Fibroblast of skin of scalp (primary cell): ENCODE data around the gene CENPF.
"Not testable (repeated sequence)": the region's sequence is repeated elsewhere in the genome, so short reads cannot be mapped to it uniquely, and the experiment has no call there.

Source experiments
- DNase-seq: peaks from one replicate; pipeline ENCODE4 v3.0.0-alpha.2; 2013

The CENPF gene

DNA sequence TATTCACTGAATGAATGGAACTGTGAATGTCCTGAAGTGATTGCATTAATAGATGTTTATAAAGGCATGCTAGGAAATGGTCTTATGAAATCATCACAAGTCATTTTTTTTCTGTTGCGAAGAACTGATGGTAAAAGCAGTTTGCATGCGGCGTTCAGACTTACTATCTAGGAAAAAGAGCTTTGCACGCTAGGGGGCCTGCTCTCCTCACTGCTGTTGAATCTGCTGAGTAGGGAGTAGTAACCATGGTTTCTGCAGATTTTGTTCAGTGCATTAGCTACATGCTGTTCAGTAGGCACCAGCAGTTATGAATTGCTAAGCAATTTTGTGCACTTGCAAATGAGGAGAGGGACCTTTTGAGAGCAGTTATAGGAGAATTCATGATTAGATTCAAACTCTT is 57.9 kb downstream of the CENPF start:
- DNase-seq = peak; percentile 91

DNA sequence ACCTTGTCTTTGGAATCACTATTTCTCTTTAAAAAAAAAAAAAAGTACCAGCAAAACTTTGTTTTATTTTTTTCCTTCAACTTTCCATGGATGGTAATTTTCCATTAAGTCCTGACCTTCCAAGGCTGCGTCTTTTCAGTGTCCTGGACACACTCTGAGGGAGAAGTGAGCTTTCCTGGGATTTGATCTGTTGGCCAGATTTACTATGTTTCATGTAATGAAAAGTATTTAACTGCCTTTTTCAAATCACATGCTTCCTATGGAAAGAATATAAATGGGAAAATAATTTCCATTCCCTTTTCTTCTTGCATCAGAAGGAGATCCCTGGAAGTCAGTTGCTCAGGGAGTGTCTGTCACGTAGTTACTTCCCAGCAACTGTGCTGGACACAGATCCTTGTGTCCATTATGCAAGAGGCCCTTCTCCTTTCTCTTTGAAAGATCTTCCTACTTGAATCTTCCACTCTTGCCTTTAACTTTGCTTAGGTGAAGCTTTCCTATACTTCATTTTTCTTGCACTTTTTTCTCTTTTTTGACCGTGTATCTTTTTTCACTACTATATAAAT is 59.3 kb downstream of the CENPF start:
- no peak for DNase-seq

DNA sequence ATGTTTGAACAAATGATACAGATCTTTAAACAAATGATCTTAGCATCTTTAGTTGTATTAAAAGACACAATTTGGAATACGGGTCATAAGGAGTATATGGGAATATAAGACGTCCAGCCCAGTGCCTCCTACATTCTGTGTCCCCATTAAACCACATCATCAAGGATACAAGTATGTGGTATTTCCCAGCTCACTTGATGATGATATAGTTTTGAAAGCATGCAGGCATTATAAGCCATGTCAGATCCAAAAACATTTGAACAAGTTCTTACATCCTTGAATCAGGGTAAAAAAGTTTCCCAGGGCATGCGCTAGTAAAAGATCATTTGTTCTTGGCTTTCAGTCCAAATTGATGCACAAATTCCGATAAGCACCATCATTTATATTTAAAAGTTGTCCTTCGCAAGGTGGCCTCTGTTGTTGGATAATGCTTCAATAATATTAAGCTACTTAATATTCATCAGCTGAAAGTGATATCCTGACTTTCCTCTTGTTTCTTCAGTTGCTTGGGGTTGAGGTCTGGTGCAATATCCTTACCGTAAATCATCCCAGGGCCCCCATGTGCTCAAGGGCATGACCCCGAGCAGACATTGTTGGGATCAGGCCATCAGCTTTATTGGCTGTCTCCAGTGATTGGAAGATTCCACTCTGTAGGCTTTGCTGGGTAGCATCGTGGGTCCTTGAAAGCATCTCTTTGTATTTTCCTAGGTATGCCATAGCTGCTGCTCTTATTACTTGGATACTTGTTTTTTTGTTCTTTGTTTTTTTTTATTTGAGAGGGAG is 61.8 kb downstream of the CENPF start:
- peak; percentile 68 for DNase-seq

DNA sequence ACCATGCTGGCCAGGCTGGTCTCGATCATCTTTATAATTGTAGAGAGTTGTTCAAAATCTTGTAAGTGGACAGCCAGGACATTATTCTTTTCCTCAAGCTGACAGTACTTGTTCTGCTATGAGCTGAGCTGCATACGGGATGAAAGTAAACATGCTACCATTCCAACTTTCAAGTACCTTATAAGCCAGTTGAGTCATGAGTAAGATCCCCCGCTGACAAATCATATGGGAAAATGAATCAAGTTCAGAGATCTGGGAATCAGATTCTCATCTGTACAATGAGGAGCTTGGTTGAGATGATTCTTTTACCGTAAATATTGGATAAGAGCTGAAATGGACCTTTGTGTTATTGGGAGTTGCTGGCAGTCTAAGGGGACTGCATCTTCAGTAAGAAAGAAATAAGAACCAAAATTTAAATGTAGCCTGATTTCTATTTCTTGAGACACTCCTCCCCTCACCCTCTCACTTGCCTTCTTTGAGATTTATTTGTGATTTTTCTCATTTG is 62.7 kb downstream of the CENPF start:
- DNase-seq = peak; percentile 20

DNA sequence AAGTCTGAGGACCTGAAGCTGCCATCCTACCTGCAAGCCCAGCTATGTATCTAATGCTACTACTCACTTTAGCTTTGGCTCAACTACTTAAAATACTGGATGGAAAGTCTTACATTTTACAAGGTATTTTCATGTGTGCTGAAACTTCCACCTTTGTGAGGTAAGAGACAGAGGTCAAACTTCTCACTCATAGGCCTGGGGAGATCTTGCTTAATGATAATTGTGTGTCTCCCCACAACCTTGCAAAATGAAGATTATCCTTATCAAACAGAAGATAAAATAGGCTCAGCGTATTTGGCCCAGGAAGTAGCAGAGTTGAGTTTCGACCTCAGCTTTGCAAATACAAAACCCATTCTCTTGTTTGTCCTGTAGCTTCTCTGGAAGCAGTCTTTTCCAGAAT is 63.7 kb downstream of the CENPF start:
- DNase-seq = no peak

DNA sequence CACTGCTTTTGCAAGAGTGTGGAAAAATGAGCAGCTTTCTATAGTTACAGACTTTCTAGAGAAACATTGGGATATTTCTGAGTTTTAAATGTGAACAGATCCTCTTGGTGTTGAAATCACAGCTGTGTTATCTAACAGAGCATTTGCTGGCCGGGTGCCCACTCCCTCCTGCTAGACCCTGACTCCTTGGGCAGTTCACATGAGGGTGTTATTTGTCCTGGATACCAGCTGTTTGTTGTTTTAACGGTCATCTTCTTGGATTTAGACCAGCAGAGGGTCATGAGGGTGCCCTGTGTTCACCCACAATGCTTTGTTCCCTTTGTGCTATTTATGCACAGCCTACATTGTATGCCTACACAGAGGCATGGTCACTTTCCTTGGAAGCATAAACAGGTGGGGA is 67.1 kb downstream of the CENPF start:
- peak; percentile 29 for DNase-seq

DNA sequence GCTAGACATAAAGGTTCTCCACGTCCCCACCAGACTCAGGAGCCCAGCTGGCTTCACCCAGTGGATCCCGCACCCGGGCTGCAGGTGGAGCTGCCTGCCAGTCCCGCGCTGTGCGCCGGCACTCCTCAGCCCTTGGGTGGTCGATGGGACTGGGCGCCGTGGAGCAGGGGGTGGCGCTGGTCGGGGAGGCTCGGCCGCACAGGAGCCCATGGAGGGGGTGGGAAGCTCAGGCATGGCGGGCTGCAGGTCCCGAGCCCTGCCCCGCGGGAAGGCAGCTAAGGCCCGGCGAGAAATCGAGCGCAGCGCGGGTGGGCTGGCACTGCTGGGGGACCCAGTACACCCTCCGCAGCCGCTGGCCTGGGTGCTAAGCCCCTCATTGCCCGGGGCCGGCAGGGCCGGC is 70.0 kb downstream of the CENPF start:
- not testable (repeated sequence) for DNase-seq

DNA sequence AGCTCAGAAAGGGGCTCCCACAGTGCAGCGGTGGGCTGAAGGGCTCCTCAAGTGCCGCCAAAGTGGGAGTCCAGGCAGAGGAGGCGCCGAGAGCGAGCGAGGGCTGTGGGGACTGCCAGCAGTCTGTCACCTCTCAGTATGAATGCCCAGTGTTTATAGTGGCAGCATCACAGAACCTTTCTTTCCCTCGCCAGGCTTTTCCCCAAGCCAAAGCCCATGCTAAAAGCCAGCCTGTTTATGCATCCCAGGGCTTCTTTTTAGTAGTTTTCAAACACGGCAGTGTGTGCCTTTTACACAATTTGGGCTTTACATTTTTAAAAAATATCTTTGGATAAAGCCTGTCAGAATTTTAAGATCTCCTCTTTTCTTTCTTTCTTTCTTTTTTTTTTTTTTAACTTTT is 70.6 kb downstream of the CENPF start:
- DNase-seq = no peak

DNA sequence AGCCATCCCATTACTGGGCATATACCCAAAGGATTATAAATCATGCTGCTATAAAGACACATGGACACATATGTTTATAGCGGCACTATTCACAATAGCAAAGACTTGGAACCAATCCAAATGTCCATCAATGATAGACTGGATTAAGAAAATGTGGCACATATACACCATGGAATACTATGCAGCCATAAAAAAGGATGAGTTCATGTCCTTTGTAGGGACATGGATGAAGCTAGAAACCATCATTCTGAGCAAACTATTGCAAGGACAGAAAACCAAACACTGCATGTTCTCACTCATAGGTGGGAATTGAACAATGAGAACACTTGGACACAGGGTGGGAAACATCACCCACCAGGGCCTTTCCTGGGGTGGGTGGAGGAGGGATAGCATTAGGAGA is 72.5 kb downstream of the CENPF start:
- DNase-seq = not testable (repeated sequence)

DNA sequence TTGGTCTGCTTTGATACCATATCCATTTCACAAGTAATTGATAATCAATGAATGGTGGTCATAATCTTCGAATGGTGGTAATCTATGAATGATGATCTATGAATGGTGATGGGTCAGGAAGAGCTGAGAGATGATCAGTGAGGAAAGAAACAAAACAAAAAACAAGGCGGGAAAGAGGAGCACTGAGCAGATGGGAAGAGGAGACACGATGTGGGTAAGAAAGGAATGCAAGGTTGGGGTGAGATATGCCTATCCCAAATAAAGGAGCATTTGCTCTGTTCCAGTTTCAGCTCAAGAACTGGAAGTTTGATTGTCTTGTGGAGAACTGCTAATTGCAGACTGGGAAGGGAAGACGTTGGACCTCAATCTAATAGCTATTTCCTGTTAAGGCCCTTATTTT is 73.8 kb downstream of the CENPF start:
- no peak for DNase-seq

DNA sequence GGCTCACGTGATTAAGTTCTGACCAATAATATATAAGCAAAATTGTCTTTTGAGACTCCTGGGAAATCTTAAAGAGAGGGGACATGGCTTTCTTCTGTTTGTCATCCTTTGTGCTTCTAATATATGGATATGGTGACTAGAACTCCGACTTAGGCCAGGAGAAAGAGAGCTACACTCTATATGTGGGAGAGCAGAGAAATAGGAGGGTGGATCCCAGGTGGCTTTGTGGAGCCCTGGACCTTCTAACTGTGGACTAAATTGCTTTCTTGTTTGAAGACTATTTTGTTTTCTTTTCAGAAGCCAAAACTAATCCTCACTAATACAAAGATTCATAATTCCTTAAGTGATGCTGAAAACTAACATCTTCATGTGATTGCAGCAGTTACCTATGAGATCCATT is 75.0 kb downstream of the CENPF start:
- no peak for DNase-seq

DNA sequence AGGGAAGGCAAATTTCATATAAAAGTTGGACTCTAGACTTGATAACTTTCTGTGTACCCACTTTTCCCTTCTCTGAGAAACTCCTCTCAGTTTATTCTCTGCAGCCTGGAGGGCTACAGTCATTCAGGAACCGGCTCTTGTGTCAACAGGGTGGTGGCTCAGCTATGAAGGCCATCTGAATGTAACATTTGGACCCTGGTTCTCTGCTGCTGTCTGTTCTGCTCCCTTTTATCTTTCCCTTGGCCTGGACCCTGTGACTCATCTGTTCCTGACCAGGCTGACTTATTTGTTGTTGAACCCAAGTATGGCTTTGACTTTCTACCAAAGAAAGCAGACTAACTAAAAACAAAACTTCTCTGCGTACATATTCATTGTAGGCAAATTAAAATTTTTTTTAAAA is 75.4 kb downstream of the CENPF start:
- DNase-seq = peak; percentile 38

DNA sequence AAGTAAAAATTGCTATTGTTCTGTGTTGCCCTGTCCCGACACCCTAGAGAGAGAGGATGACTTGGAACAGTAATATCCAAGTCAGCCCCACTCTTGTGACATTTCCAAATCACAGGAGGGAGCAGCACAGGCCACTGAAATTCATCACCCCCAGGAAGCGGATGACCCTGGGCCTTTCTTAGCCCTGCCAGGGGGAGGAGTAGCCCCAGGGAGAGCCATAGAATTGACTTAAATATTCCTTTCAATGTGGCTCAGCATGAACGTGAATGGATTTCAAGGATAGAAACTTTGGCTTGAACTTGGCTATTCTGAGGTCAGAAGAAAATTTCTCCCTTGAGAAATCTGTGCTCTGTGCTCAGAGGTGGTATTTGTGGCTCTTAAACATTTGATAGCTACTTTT is 80.6 kb downstream of the CENPF start:
- peak; percentile 12 for DNase-seq

DNA sequence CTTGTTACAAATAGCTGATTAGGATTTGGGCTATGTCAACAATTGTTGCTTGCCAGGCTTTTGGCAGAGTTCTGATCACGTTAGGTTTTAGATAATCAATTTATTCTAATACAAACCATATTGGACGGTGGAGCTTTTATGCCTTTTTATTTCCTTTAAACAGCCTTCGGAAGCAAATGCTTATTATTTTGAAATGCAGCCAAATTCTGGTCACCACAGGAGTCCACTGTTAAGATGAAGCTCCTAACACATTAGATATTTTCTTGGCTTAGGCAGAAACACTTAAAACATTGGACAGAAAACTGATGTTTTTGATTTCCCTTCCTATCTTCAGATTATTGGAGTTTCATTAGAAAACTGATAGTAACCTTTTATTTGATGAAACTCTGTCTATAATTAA is 82.9 kb downstream of the CENPF start:
- DNase-seq = peak; percentile 61

DNA sequence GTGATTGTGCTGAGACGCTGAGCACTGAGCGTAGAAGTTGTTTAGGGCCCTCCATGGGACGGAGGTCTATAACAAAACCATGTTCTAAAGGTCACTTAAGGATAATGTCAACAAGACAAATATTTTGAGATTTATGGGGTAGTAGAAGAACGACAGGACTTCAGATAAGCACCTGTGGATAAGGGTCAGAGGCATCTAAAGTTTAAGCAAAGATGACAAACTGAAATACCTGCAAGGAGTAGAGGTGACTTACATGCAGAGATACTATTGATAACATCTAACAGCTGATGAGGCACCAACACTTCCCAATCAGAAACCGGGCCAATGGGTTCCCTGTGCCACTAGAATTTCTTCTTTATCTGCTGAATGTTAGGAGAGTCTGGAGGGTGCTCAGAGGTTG is 83.5 kb downstream of the CENPF start:
- DNase-seq = no peak

DNA sequence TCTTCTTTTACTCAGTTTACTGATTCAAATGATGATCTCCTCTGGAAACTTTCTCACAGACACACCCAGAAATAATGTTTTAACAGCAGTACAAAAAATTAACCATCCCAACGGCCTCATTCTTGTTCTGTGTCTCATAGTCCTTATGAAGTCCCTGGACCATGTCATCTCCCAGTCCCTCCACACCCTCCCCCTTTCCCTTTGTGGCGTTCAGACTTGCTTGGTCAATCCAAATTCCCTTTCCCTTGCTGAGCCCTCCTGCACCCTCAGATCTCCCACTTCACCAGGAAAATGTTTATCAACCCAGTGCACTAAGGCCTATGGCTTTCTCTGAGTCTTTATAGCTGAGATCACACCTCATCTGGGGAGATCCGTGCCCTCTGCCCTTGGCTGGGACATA is 85.9 kb downstream of the CENPF start:
- peak; percentile 39 for DNase-seq

DNA sequence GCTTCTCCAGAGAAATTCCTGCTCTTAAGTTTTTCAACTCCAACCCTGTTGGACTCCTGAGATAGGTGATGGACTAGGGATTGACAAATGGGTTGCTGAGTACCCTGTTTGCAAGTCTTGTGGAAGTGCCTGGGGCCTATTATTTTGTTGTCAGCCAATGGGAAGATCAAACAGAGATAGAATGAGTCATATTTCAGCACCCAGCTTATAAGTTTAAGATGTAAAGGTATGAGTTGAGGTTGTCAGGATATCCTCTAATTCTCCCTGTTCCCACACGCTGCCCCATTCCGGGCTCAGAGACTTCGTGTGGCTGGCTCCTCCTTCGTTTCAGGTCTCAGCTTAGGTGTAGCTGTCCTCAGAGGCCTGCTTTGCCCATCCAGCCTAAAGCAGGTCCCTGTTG is 91.8 kb downstream of the CENPF start:
- DNase-seq = no peak

DNA sequence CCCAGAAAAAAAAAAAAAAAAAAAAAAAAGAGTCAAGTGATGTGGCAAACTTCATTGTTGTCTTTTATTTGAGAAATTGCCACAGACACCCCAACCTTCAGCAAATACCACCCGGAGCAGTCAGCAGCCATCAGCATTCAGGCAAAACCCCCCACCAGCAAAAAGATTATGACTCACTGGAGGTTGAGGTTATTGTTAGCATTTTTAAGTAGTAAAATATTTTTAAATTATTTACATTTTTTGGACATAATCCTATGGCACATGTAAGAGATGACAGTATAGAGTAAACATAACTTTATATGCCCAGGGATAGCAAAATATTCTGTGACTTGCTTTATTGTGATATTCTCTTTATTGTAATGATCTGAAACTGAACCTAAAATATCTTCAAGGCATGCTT is 95.6 kb downstream of the CENPF start:
- peak; percentile 90 for DNase-seq

DNA sequence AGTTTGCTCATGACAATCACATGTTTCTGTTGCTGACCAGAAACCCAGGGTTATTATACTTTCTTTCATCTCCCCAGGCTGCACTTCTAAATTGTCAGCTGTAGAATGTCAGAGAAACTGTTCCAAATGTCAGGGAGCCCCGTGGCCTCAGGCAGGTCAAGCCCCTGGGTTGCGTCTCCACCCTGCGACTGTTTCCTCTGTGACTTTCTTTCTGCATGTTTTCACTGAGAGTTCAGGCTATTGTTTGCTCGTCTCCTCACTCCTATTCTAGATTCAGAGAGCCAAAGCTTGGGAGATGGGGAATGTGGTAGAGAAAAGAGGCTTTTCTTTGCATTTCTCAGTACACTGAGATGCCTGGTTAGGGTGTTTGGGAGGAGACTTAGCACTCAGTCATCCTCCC is 97.4 kb downstream of the CENPF start:
- DNase-seq = no peak

DNA sequence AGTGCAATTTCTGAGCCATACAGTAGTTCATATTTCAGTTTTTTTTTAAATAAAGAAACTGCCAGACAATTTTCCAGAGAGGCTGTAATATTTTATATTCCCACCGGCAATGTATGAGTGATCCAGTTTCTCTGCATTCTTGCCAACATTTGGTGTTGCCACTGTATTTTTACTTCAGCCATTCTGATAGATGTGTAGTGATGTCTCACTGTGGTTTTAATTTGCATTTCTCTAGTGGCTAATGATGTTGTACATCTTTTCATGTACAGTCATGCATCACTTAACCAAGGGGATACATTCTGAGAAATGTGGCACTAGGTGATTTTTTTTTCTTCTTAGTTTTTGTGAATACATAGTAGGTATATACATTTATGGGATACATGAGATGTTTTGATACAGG is 99.6 kb downstream of the CENPF start:
- DNase-seq = peak; percentile 76

DNA sequence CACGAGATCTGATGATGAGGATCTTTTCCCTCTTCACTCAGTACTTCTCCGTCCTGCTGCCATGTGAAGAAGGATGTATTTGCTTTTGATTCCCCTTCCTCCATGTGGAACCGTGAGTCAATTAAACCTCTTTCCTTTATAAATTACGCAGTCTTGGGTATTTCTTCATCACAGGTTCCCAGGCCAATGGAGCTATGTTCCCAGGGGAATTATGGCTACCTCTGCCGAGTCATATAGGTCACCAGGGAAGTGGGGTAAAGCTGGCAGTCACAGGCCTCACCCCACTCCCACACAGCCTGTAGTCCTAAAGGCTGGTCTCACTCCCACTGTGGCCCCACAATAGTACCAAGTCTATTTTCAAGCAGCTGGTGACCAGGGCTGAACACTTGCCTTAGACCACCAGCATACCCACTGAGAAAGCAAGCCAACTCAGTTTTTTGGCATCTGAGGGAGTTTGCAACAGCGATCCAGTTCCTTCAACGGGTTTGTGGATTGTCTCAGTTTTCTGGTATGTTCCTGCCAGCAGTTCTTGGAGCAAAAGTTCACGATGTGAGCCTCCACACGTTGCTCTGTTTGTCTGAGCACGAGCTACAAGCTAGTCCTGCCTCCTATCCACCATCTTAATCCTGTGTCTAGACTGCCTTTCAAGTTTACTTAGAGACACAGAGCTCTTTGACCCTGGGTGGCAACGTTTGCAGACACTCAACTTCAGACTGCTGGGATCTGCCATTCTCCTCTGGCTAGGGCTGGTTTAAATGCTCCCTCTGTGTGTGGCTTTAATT is 104.5 kb downstream of the CENPF start:
- DNase-seq = peak; percentile 85

DNA sequence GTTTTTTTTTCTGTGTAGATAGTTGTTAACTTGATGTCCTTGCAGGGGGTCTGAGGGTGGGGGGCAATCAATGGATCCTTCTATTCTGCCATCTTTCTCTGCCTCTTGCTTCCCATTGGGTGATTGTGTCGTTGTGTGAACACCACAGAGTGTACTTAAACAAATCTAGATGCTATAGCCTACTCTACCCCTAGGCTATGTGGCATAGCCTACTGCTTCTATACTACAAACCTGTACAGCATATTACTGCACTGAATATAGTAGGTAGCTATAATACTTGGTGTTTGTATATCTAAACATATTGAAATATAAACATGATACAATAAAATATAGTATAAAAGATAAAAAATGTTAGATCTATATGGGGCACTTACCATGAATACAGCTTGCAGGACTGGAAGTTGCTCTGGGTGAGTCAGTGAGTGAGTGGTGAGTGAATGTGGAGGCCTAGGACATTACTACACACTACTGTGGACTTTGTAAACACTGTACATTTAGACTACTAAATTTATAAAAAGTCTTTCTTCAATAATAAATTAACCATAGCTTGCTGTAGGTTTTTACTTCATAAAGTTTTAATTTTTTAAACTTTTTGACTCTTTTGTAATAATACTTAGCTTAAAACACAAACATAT is 105.4 kb downstream of the CENPF start:
- peak; percentile 37 for DNase-seq

DNA sequence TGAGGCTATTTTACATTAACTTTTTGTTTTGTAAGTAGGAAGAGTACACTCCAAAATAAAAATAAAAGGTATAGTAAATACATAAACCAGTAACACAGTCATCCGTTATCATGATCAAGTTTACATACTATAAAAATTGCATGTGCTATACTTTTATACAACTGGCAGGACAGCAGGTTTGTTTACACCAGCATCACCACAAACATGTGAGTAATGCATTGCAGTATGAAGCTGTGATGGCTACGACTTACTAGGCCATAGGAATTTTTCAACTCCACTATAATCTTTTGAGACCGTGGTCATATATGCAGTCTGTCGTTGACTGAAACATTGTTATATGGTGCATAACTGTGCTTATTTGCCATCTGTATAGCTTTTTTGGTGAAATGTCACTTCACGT is 106.2 kb downstream of the CENPF start:
- no peak for DNase-seq
